ENCODE measurements around the gene SPSB1.

- TF ChIP-seq CTCF (conservative IDR thresholded peaks at IDR 0.05; ENCODE audit: low read depth in 2 of 2) (no peak), POLR2AphosphoS5 (IDR thresholded peaks at IDR 0.05; ENCODE audit: low read depth) (no peak), JUNB (IDR thresholded peaks at IDR 0.05; ENCODE audit: unreplicated experiment) (no peak), EZH2phosphoT487 (IDR thresholded peaks at IDR 0.05; ENCODE audit: unreplicated experiment) (no peak), CREB1 (CRISPR knock-in tag; IDR thresholded peaks at IDR 0.05; ENCODE audit: low read depth) (no peak), EZH2 (IDR thresholded peaks at IDR 0.05; ENCODE audit: low read depth, unreplicated experiment) (no peak), NANOG (IDR thresholded peaks at IDR 0.05; ENCODE audit: borderline replicate concordance) (no peak), ZNF114 (CRISPR knock-in tag; IDR thresholded peaks at IDR 0.05) (no peak), STAT1 (IDR thresholded peaks at IDR 0.05; ENCODE audit: unreplicated experiment) (no peak)
- TF ChIP-seq, protein P1, sequence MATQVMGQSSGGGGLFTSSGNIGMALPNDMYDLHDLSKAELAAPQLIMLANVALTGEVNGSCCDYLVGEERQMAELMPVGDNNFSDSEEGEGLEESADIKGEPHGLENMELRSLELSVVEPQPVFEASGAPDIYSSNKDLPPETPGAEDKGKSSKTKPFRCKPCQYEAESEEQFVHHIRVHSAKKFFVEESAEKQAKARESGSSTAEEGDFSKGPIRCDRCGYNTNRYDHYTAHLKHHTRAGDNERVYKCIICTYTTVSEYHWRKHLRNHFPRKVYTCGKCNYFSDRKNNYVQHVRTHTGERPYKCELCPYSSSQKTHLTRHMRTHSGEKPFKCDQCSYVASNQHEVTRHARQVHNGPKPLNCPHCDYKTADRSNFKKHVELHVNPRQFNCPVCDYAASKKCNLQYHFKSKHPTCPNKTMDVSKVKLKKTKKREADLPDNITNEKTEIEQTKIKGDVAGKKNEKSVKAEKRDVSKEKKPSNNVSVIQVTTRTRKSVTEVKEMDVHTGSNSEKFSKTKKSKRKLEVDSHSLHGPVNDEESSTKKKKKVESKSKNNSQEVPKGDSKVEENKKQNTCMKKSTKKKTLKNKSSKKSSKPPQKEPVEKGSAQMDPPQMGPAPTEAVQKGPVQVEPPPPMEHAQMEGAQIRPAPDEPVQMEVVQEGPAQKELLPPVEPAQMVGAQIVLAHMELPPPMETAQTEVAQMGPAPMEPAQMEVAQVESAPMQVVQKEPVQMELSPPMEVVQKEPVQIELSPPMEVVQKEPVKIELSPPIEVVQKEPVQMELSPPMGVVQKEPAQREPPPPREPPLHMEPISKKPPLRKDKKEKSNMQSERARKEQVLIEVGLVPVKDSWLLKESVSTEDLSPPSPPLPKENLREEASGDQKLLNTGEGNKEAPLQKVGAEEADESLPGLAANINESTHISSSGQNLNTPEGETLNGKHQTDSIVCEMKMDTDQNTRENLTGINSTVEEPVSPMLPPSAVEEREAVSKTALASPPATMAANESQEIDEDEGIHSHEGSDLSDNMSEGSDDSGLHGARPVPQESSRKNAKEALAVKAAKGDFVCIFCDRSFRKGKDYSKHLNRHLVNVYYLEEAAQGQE (IDR thresholded peaks at IDR 0.05; ENCODE audit: unreplicated experiment) = no peak
- TF ChIP-seq, protein P2, sequence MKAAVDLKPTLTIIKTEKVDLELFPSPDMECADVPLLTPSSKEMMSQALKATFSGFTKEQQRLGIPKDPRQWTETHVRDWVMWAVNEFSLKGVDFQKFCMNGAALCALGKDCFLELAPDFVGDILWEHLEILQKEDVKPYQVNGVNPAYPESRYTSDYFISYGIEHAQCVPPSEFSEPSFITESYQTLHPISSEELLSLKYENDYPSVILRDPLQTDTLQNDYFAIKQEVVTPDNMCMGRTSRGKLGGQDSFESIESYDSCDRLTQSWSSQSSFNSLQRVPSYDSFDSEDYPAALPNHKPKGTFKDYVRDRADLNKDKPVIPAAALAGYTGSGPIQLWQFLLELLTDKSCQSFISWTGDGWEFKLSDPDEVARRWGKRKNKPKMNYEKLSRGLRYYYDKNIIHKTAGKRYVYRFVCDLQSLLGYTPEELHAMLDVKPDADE (IDR thresholded peaks at IDR 0.05) = no peak
- TF ChIP-seq, protein P3, sequence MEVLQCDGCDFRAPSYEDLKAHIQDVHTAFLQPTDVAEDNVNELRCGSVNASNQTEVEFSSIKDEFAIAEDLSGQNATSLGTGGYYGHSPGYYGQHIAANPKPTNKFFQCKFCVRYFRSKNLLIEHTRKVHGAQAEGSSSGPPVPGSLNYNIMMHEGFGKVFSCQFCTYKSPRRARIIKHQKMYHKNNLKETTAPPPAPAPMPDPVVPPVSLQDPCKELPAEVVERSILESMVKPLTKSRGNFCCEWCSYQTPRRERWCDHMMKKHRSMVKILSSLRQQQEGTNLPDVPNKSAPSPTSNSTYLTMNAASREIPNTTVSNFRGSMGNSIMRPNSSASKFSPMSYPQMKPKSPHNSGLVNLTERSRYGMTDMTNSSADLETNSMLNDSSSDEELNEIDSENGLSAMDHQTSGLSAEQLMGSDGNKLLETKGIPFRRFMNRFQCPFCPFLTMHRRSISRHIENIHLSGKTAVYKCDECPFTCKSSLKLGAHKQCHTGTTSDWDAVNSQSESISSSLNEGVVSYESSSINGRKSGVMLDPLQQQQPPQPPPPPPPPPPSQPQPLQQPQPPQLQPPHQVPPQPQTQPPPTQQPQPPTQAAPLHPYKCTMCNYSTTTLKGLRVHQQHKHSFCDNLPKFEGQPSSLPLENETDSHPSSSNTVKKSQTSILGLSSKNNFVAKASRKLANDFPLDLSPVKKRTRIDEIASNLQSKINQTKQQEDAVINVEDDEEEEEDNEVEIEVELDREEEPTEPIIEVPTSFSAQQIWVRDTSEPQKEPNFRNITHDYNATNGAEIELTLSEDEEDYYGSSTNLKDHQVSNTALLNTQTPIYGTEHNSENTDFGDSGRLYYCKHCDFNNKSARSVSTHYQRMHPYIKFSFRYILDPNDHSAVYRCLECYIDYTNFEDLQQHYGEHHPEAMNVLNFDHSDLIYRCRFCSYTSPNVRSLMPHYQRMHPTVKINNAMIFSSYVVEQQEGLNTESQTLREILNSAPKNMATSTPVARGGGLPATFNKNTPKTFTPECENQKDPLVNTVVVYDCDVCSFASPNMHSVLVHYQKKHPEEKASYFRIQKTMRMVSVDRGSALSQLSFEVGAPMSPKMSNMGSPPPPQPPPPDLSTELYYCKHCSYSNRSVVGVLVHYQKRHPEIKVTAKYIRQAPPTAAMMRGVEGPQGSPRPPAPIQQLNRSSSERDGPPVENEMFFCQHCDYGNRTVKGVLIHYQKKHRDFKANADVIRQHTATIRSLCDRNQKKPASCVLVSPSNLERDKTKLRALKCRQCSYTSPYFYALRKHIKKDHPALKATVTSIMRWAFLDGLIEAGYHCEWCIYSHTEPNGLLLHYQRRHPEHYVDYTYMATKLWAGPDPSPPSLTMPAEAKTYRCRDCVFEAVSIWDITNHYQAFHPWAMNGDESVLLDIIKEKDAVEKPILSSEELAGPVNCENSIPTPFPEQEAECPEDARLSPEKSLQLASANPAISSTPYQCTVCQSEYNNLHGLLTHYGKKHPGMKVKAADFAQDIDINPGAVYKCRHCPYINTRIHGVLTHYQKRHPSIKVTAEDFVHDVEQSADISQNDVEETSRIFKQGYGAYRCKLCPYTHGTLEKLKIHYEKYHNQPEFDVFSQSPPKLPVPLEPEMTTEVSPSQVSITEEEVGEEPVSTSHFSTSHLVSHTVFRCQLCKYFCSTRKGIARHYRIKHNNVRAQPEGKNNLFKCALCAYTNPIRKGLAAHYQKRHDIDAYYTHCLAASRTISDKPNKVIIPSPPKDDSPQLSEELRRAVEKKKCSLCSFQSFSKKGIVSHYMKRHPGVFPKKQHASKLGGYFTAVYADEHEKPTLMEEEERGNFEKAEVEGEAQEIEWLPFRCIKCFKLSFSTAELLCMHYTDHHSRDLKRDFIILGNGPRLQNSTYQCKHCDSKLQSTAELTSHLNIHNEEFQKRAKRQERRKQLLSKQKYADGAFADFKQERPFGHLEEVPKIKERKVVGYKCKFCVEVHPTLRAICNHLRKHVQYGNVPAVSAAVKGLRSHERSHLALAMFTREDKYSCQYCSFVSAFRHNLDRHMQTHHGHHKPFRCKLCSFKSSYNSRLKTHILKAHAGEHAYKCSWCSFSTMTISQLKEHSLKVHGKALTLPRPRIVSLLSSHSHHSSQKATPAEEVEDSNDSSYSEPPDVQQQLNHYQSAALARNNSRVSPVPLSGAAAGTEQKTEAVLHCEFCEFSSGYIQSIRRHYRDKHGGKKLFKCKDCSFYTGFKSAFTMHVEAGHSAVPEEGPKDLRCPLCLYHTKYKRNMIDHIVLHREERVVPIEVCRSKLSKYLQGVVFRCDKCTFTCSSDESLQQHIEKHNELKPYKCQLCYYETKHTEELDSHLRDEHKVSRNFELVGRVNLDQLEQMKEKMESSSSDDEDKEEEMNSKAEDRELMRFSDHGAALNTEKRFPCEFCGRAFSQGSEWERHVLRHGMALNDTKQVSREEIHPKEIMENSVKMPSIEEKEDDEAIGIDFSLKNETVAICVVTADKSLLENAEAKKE (CRISPR knock-in tag; IDR thresholded peaks at IDR 0.05) = no peak
These were observed 74.5 kb downstream of the SPSB1 start for GRCh38 chr1:9366943-9367780.

Measured in GM23338 (cell line).